ENCODE measurements around the gene LAMA2. TPM values are rescaled to one million over a fixed set of nuclear protein-coding genes. Genes with fewer than 3 reads are reported as not detected.

Gene LAMA2
- total RNA-seq, 1 donor from 2014 or later = 1.8 TPM

DNA sequence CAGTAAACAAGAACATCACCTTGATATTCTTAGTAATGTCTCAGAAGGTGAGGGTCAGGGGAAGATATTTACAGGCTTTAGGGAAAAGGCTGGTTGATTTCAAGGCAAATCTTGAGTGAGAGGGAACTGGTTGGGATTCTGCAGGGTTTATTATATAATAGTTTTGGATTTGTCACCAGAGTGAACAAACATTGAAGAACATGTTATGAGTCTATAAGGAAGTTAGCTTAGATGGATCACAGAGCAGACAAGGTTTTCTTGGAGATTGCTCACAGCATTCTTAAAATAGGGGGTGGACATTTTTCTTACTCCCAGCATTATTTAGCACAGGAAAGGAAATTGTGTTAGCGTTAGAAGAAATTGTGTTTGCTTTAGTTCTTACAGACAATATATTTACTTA lies 324.9 kb downstream of the LAMA2 start:
- no peak overlapping the region for H3K9ac ChIP-seq (ENCODE audit: low read length)
- H3K4me1 ChIP-seq (ENCODE audit: insufficient read depth, low read length) = peaks cover 5% of the 10 kb centered on the region
- H3K27ac ChIP-seq (ENCODE audit: low read depth, low read length) = no peak overlapping the region
- no peak overlapping the region for H3K4me3 Mint-ChIP-seq (ENCODE audit: unreplicated experiment)
- no peak for FAIRE-seq
- H3K27ac Mint-ChIP-seq (ENCODE audit: unreplicated experiment) = no peak overlapping the region
- H4K20me1 ChIP-seq (ENCODE audit: insufficient read depth, low read length) = no peaks in the 10 kb centered on the region
- no peaks in the 10 kb centered on the region for H3K9me3 Mint-ChIP-seq (ENCODE audit: unreplicated experiment)
- TF ChIP-seq EZH2 (IDR thresholded peaks at IDR 0.05; ENCODE audit: insufficient read depth, low read length) = no peak
- no peaks in the 10 kb centered on the region for H3K79me2 ChIP-seq (ENCODE audit: insufficient read depth, low read length)
- no peak overlapping the region for H3K4me3 ChIP-seq (ENCODE audit: insufficient read depth, low read depth, low read length)
- no peaks in the 10 kb centered on the region for H3K27me3 Mint-ChIP-seq (ENCODE audit: low read depth, unreplicated experiment)
- H3K9me3 ChIP-seq (ENCODE audit: insufficient read depth, low read depth, low read length) = no peaks in the 10 kb centered on the region
- no peaks in the 10 kb centered on the region for H3K27me3 ChIP-seq (ENCODE audit: insufficient read depth, low read length)
- no peak for DNase-seq (ENCODE audit: low read depth)
- H3K4me1 Mint-ChIP-seq (ENCODE audit: low read depth, unreplicated experiment) = peaks cover 6% of the 10 kb centered on the region
- no peaks in the 10 kb centered on the region for H3K36me3 ChIP-seq (ENCODE audit: insufficient read depth, low read length)
- H2AFZ ChIP-seq (ENCODE audit: low read depth, low read length) = no peak overlapping the region
- no peaks in the 10 kb centered on the region for H3K36me3 Mint-ChIP-seq (ENCODE audit: low read depth, unreplicated experiment)
- H3K4me2 ChIP-seq (ENCODE audit: low read length) = no peak overlapping the region

DNA sequence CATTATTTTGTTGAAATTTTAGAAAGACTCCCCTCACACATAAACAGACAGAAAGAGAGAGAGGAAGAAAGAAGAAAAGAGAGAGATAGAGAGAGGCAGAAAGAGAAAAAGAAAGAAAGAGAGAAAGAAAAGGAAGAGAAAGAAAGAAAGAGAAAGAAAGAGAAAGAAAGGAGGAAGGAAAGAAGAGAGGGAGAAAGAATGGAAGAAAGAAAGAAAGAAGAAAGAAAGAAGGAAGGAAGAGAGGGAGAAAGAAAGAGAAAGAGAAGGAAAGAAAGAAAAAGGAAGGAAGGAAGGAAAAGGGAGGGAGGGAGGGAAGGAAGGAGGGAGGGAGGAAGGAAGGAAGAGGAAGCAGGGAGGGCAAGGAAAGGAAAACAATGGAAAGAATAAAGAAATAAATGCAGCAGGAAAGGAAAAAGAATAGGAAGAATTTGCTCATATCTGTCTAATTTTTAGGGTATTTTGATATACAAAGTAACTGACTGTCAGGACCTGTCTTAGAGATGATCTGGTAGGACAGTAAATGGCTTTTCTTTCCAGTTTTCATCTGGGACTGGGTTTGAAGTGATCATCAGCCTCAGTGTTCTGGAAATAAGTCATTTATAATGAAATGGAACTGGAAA lies 325.6 kb downstream of the LAMA2 start:
- no peak for DNase-seq (ENCODE audit: low read depth)
- H3K4me3 ChIP-seq (ENCODE audit: insufficient read depth, low read depth, low read length) = no peak overlapping the region

GRCh38 chr6:129209355-129209754 lies 326.4 kb downstream of the LAMA2 start:
- H3K36me3 ChIP-seq (ENCODE audit: insufficient read depth, low read length) = no peaks in the 10 kb centered on the region
- no peaks in the 10 kb centered on the region for H3K36me3 Mint-ChIP-seq (ENCODE audit: low read depth, unreplicated experiment)
- no peaks in the 10 kb centered on the region for H3K27me3 Mint-ChIP-seq (ENCODE audit: low read depth, unreplicated experiment)
- FAIRE-seq = no peak
- H3K4me3 ChIP-seq (ENCODE audit: insufficient read depth, low read depth, low read length) = no peak overlapping the region
- H4K20me1 ChIP-seq (ENCODE audit: insufficient read depth, low read length) = no peaks in the 10 kb centered on the region
- no peak overlapping the region for H3K27ac ChIP-seq (ENCODE audit: low read depth, low read length)
- no peak overlapping the region for H2AFZ ChIP-seq (ENCODE audit: low read depth, low read length)
- peaks cover 3% of the 10 kb centered on the region for H3K4me1 Mint-ChIP-seq (ENCODE audit: low read depth, unreplicated experiment)
- no peak overlapping the region for H3K4me2 ChIP-seq (ENCODE audit: low read length)
- no peak for DNase-seq (ENCODE audit: low read depth)
- no peak for TF ChIP-seq EZH2 (IDR thresholded peaks at IDR 0.05; ENCODE audit: insufficient read depth, low read length)
- TF ChIP-seq, protein P1, sequence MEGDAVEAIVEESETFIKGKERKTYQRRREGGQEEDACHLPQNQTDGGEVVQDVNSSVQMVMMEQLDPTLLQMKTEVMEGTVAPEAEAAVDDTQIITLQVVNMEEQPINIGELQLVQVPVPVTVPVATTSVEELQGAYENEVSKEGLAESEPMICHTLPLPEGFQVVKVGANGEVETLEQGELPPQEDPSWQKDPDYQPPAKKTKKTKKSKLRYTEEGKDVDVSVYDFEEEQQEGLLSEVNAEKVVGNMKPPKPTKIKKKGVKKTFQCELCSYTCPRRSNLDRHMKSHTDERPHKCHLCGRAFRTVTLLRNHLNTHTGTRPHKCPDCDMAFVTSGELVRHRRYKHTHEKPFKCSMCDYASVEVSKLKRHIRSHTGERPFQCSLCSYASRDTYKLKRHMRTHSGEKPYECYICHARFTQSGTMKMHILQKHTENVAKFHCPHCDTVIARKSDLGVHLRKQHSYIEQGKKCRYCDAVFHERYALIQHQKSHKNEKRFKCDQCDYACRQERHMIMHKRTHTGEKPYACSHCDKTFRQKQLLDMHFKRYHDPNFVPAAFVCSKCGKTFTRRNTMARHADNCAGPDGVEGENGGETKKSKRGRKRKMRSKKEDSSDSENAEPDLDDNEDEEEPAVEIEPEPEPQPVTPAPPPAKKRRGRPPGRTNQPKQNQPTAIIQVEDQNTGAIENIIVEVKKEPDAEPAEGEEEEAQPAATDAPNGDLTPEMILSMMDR (IDR thresholded peaks at IDR 0.05; ENCODE audit: insufficient read depth, low read depth, low read length) = no peak
- no peaks in the 10 kb centered on the region for H3K79me2 ChIP-seq (ENCODE audit: insufficient read depth, low read length)
- H3K27ac Mint-ChIP-seq (ENCODE audit: unreplicated experiment) = no peak overlapping the region
- no peak overlapping the region for H3K9ac ChIP-seq (ENCODE audit: low read length)
- H3K9me3 Mint-ChIP-seq (ENCODE audit: unreplicated experiment) = no peaks in the 10 kb centered on the region
- no peaks in the 10 kb centered on the region for H3K27me3 ChIP-seq (ENCODE audit: insufficient read depth, low read length)
- no peaks in the 10 kb centered on the region for H3K4me1 ChIP-seq (ENCODE audit: insufficient read depth, low read length)
- no peaks in the 10 kb centered on the region for H3K9me3 ChIP-seq (ENCODE audit: insufficient read depth, low read depth, low read length)
- no peak overlapping the region for H3K4me3 Mint-ChIP-seq (ENCODE audit: unreplicated experiment)

More for the DNA sequence above, 325.6 kb downstream of the LAMA2 start:
- Histone ChIP-seq H3K27me3 (ENCODE audit: insufficient read depth, low read length) (no peaks in the 10 kb centered on the region), H3K4me1 (ENCODE audit: insufficient read depth, low read length) (no peaks in the 10 kb centered on the region), H2AFZ (ENCODE audit: low read depth, low read length) (no peak overlapping the region), H3K4me2 (ENCODE audit: low read length) (no peak overlapping the region), H3K79me2 (ENCODE audit: insufficient read depth, low read length) (no peaks in the 10 kb centered on the region), H3K9me3 (ENCODE audit: insufficient read depth, low read depth, low read length) (no peaks in the 10 kb centered on the region), H3K27ac (ENCODE audit: low read depth, low read length) (no peak overlapping the region), H3K9ac (ENCODE audit: low read length) (no peak overlapping the region), H4K20me1 (ENCODE audit: insufficient read depth, low read length) (no peaks in the 10 kb centered on the region), H3K36me3 (ENCODE audit: insufficient read depth, low read length) (no peaks in the 10 kb centered on the region)
- Mint-ChIP-seq H3K9me3 (ENCODE audit: unreplicated experiment) (no peaks in the 10 kb centered on the region), H3K27me3 (ENCODE audit: low read depth, unreplicated experiment) (no peaks in the 10 kb centered on the region), H3K4me3 (ENCODE audit: unreplicated experiment) (no peak overlapping the region), H3K27ac (ENCODE audit: unreplicated experiment) (no peak overlapping the region), H3K4me1 (ENCODE audit: low read depth, unreplicated experiment) (peaks cover 3% of the 10 kb centered on the region), H3K36me3 (ENCODE audit: low read depth, unreplicated experiment) (no peaks in the 10 kb centered on the region)
- TF ChIP-seq, protein P1 (IDR thresholded peaks at IDR 0.05; ENCODE audit: insufficient read depth, low read depth, low read length) = no peak
- TF ChIP-seq EZH2 (IDR thresholded peaks at IDR 0.05; ENCODE audit: insufficient read depth, low read length) = no peak
- no peak for FAIRE-seq
